K562 (cell line): ENCODE results near the gene ENTREP3. TPM values are rescaled to one million over a fixed set of nuclear protein-coding genes. Genes with fewer than 3 reads are reported as not detected.

Experiments used
- ATAC-seq: fragments of 200-7000 bp; cut with Tn5 transposase; 3 replicates; pipeline ENCODE4 v1.9.1; 2020; ENCODE audit warnings: moderate library complexity
- BruUV-seq: library from RNA; stranded (reverse); fragments of 400-500 nt; replicated peaks from 2 replicates; lab custom pipeline; 2021; lab: Mats Ljungman, UMichigan
- CTCF ChIA-PET: fragments of 300-600 bp; formaldehyde crosslinking; extraction: SDS; loops from one replicate; lab custom pipeline; 2021; ENCODE audit warnings: low intra/inter-chr PET ratio; lab: Yijun Ruan, JAX
- POLR2A ChIA-PET: fragments of 300-600, 350-650 bp; sonication (Branson Sonifier 250); formaldehyde crosslinking; extraction: SDS; loops from one replicate; lab custom pipeline; 2021; ENCODE audit warnings: antibody characterized with exemption, inconsistent platforms; lab: Yijun Ruan, JAX
- DNase-seq, 4 experiments: peaks; one replicate each; pipeline versions ENCODE4 v3.0.0 to v3.0.0-alpha.2; 2011 to 2018; ENCODE audit warnings: low spot score in 3 of 4, mixed read lengths in 3 of 4; ENCODE audit errors: extremely low read depth in 1 of 4
- FAIRE-seq: peaks from 2 replicates; lab custom pipeline; 2011; peaks lifted over from hg19 to GRCh38; lab: Jason Lieb, UNC
- H2AFZ ChIP-seq: 2 replicates; pipeline ENCODE4 v1.6.0; 2011; ENCODE audit warnings: low read depth, low read length, control low read depth, inconsistent platforms
- H3K27ac ChIP-seq: fragments of 200-600 bp; 3 replicates; pipeline ENCODE4 v1.8.0; 2011; ENCODE audit warnings: low read depth, mild to moderate bottlenecking, control low read depth, inconsistent platforms, low read length, moderate library complexity, mixed read lengths; ENCODE audit errors: extremely low read depth
- H3K27me3 ChIP-seq, 2 experiments: fragments of 300-600 bp in 1 of 2; 2 replicates in 1 of 2; 3 replicates in 1 of 2; pipeline versions ENCODE4 v1.6.0 to v1.8.0; 2011; ENCODE audit warnings: inconsistent platforms in 2 of 2, low read length in 2 of 2, mild to moderate bottlenecking in 1 of 2, mixed read lengths in 1 of 2, moderate library complexity in 1 of 2; ENCODE audit not compliant: control insufficient read depth in 2 of 2, insufficient read depth in 2 of 2
- H3K36me3 ChIP-seq: fragments of 300-600 bp; 3 replicates; pipeline ENCODE4 v1.8.0; 2011; ENCODE audit warnings: mild to moderate bottlenecking, low read length, inconsistent platforms; ENCODE audit not compliant: control insufficient read depth, insufficient read depth
- H3K4me1 ChIP-seq, 2 experiments: fragments of 200-600 bp in 1 of 2; replicated peaks in 1 of 2; 2 replicates in 1 of 2; 3 replicates in 1 of 2; pipeline versions ENCODE4 v1.5.1 to v1.8.0; 2011; ENCODE audit warnings: inconsistent platforms in 2 of 2, low read length in 2 of 2, mild to moderate bottlenecking in 1 of 2, mixed read lengths in 1 of 2, moderate library complexity in 1 of 2; ENCODE audit not compliant: control insufficient read depth in 2 of 2, insufficient read depth in 2 of 2
- H3K4me2 ChIP-seq: 2 replicates; pipeline ENCODE4 v1.6.1; 2011; ENCODE audit warnings: low read length, control low read depth, inconsistent platforms, mixed read lengths; ENCODE audit not compliant: insufficient read depth
- H3K4me3 ChIP-seq: fragments of 200-600 bp; sonication (generic), shearing (Covaris generic); 2 replicates; pipeline ENCODE4 v1.5.1; 2016; ENCODE audit warnings: control low read depth, inconsistent platforms
- H3K79me2 ChIP-seq: fragments of 200-600 bp; 3 replicates; pipeline ENCODE4 v1.8.0; 2011; ENCODE audit warnings: low read length, inconsistent platforms; ENCODE audit not compliant: control insufficient read depth, insufficient read depth
- H3K9ac ChIP-seq, 2 experiments: 2 replicates each; pipeline versions ENCODE4 v1.6.0 to v1.6.1; 2011; ENCODE audit warnings: low read depth in 2 of 2, low read length in 2 of 2, control low read depth in 1 of 2, inconsistent platforms in 1 of 2, mild to moderate bottlenecking in 1 of 2, mixed read lengths in 1 of 2; ENCODE audit not compliant: insufficient read depth in 1 of 2
- H3K9me1 ChIP-seq: one replicate; pipeline ENCODE4 v1.6.0; 2011; ENCODE audit warnings: inconsistent platforms, mild to moderate bottlenecking, low read length, moderate library complexity; ENCODE audit not compliant: control insufficient read depth, insufficient read depth
- H3K9me3 ChIP-seq: replicated peaks from 2 replicates; pipeline ENCODE4 v1.5.1; 2011; ENCODE audit warnings: low read depth, low read length, inconsistent platforms; ENCODE audit not compliant: control insufficient read depth, insufficient read depth
- H4K20me1 ChIP-seq: replicated peaks from 2 replicates; pipeline ENCODE4 v1.6.1; 2011; ENCODE audit warnings: low read length, inconsistent platforms, mixed read lengths; ENCODE audit not compliant: control insufficient read depth, insufficient read depth
- ARID2 ChIP-seq: fragments of 450-650 bp; IDR thresholded peaks from 2 replicates; pipeline ENCODE4 v1.6.1; 2017; ENCODE audit warnings: antibody characterized with exemption, mild to moderate bottlenecking
- ATF1 ChIP-seq, 2 experiments: fragments of 450-650 bp in 1 of 2; IDR thresholded peaks; 2 replicates each; pipeline ENCODE4 v1.6.1; 2016; ENCODE audit warnings: missing compliant biosample characterization in 1 of 2, missing genetic modification characterization in 1 of 2
- CREM ChIP-seq: IDR thresholded peaks from 2 replicates; pipeline ENCODE4 v1.6.1; 2014; ENCODE audit warnings: antibody characterized with exemption, low read depth
- CTCFL ChIP-seq: IDR thresholded peaks from 2 replicates; pipeline ENCODE4 v1.6.1; 2011; ENCODE audit warnings: borderline replicate concordance, low read depth, mild to moderate bottlenecking, moderate library complexity, low read length; ENCODE audit not compliant: insufficient read depth, poor library complexity, severe bottlenecking
- GATAD2A ChIP-seq: fragments of 450-650 bp; IDR thresholded peaks from 2 replicates; pipeline ENCODE4 v1.6.1; 2017
- HIVEP1 ChIP-seq: fragments of 250-450 bp; sonication (Bioruptor Pico); IDR thresholded peaks from 2 replicates; pipeline ENCODE4 v1.4.0; 2020; ENCODE audit warnings: mild to moderate bottlenecking
- HNRNPL ChIP-seq: fragments of 200-400 bp; formaldehyde crosslinking; IDR thresholded peaks from 2 replicates; pipeline ENCODE4 v1.6.1; 2017; ENCODE audit warnings: low read depth, mild to moderate bottlenecking, low read length
- JUNB ChIP-seq: fragments of 450-650 bp; formaldehyde crosslinking; conservative IDR thresholded peaks from 2 replicates; pipeline ENCODE4 v1.4.0; 2020; ENCODE audit warnings: mild to moderate bottlenecking
- MBD1 ChIP-seq: fragments of 250-450 bp; sonication (Bioruptor Pico); IDR thresholded peaks from 2 replicates; pipeline ENCODE4 v1.8.0; 2022; ENCODE audit warnings: inconsistent platforms
- NR2F6 ChIP-seq: fragments of 450-650 bp; formaldehyde crosslinking; IDR thresholded peaks from 2 replicates; pipeline ENCODE4 v1.4.0; 2020; ENCODE audit warnings: mild to moderate bottlenecking
- NRF1 ChIP-seq, 2 experiments: fragments of 450-650 bp; IDR thresholded peaks in 1 of 2; conservative IDR thresholded peaks in 1 of 2; 2 replicates each; pipeline ENCODE4 v1.6.1; 2014; ENCODE audit warnings: mild to moderate bottlenecking in 2 of 2
- PRMT5 ChIP-seq: sonication (generic); formaldehyde crosslinking; IDR thresholded peaks from 2 replicates; pipeline ENCODE4 v1.5.0; 2020; ENCODE audit warnings: missing genetic modification reagents
- RBBP5 ChIP-seq: fragments of 200-600 bp; sonication (generic); IDR thresholded peaks from 2 replicates; pipeline ENCODE4 v1.6.1; 2012; ENCODE audit warnings: borderline replicate concordance, mild to moderate bottlenecking, low read length, control low read depth, inconsistent platforms; ENCODE audit not compliant: insufficient read depth, poor library complexity, severe bottlenecking
- SIRT6 ChIP-seq: IDR thresholded peaks from one replicate; pipeline ENCODE4 v1.6.1; 2012; ENCODE audit warnings: low read depth, mild to moderate bottlenecking, control low read depth, inconsistent platforms, low read length, moderate library complexity
- SMARCE1 ChIP-seq: fragments of 450-650 bp; IDR thresholded peaks from 2 replicates; pipeline ENCODE4 v1.7.1; 2016; ENCODE audit warnings: mild to moderate bottlenecking
- STAG1 ChIP-seq: sonication (generic); formaldehyde crosslinking; IDR thresholded peaks from 2 replicates; pipeline ENCODE4 v1.5.0; 2020; ENCODE audit warnings: missing genetic modification reagents, borderline replicate concordance
- TAF9B ChIP-seq: fragments of 450-650 bp; IDR thresholded peaks from 2 replicates; pipeline ENCODE4 v1.6.1; 2018; ENCODE audit warnings: mild to moderate bottlenecking; ENCODE audit not compliant: partially characterized antibody
- ZNF764 ChIP-seq: fragments of 250-450 bp; sonication (Bioruptor Pico); IDR thresholded peaks from 2 replicates; pipeline ENCODE4 v1.4.0; 2020; ENCODE audit warnings: low read depth, mild to moderate bottlenecking, moderate library complexity
- WGBS: fragments of 100-300 bp; shearing (Covaris generic); methylation state at CpG from one replicate; pipeline ENCODE4 v1.1.6; 2016; ENCODE audit warnings: low coverage, mixed read lengths; ENCODE audit not compliant: insufficient coverage; ENCODE audit errors: missing lambda C conversion rate; 5-methylcytosine and 5-hydroxymethylcytosine counted together
- in situ Hi-C: fragments of 300-500 bp; cut with MboI; formaldehyde crosslinking; loops from 4 replicates; pipeline ENCODE4 v1.15.0; 2018; ENCODE audit warnings: inconsistent platforms, mixed read lengths
- intact Hi-C: fragments of 100-400 bp; cut with micrococcal nuclease; formaldehyde crosslinking; loops from 2 replicates; pipeline ENCODE4 v1.14.2; 2022
- polyA plus RNA-seq, 8 experiments: library from polyadenylated mRNA; depleted of rRNA in 4 of 8; stranded (reverse) in 5 of 8; unstranded in 3 of 8; fragments of >200 nt; fragmentation: Nextera tagmentation in 2 of 8; fragmentation: Illumina TruSeq in 1 of 8; extraction: Ambion mirVana in 2 of 8; extraction: Trizol in 1 of 8; gene quantifications; 2 replicates each; pipeline versions ENCODE4 v1.2.1 to v1.2.3, GENCODE V29; 2011 to 2014; ENCODE audit warnings: inconsistent platforms in 1 of 8, missing spikeins in 1 of 8
- total RNA-seq, 7 experiments: library from RNA; depleted of rRNA in 6 of 7; stranded (reverse); fragments of >200 nt in 6 of 7; fragmentation: Illumina TruSeq in 2 of 7; extraction: Trizol in 2 of 7; gene quantifications; 2 replicates each; pipeline versions ENCODE4 v1.2.1 to v1.2.3, GENCODE V29; 2011 to 2021; ENCODE audit warnings: low replicate concordance in 1 of 7

ENTREP3 gene
- total and polyA plus RNA-seq, 9 of the 15 experiments (the other 6 are each of a cell fraction or from before 2014, with no cell fraction given), result 1.9 to 41.8 (median 5.9) TPM

- TF ChIP-seq ZNF764 (CRISPR knock-in tag) (no peak), MBD1 (no peak), NR2F6 (CRISPR knock-in tag) (0 out of 2 replicates have a peak, but pooled peaks have one; percentile 8), RBBP5 (peak; percentile 16), HNRNPL (no peak), NRF1 (conservative IDR thresholded peaks at IDR 0.05 in 1 of 2, IDR thresholded peaks at IDR 0.05 in 1 of 2) (no peak), JUNB (CRISPR knock-in tag) (no peak), GATAD2A (no peak)
These were observed 28.4 kb downstream of the ENTREP3 start (continued) for GRCh38 chr1:155226910-155227260.

- FAIRE-seq (peak; percentile 84), DNase-seq (peak; percentile 69 to 91 (median 74)), ATAC-seq (peak; percentile 79)
- H3K9me3 ChIP-seq, result no peaks in the 10 kb centered on the region
- H3K4me1 ChIP-seq, result peaks cover 30 to 48% of the 10 kb centered on the region in 2 experiments
- no peaks in the 10 kb centered on the region for H3K9me1 ChIP-seq
- H3K27me3 ChIP-seq, result no peaks in the 10 kb centered on the region
- ChIA-PET POLR2A (interaction anchor here (0.6 to 1.9 kb wide), 5 partner anchors 19 to 240 kb away, joined by 3 to 7 read pairs (median 4); no protein-coding TSS in a partner anchor), CTCF (interaction anchor here (0.9 to 3.2 kb wide), 4 partner anchors 15 to 50 kb away, joined by 3 to 31 read pairs (median 10); partner anchors contain the start of genes MTX1 and THBS3)
- H3K27ac ChIP-seq, result peak overlapping the region; percentile 86
- 0% methylated on average over 7 of the region's 7 CpGs for WGBS
- no peaks in the 10 kb centered on the region; the same call in 2 of the 3 replicates for H3K36me3 ChIP-seq
- peaks cover 27% of the 10 kb centered on the region for H3K79me2 ChIP-seq
- H4K20me1 ChIP-seq, result no peaks in the 10 kb centered on the region
- peak overlapping the region; percentile 83 to 96 for H3K9ac ChIP-seq
- BruUV-seq, result no TSS peak
- intact Hi-C loops, result loop anchor here (1.0 kb wide), 2 partner anchors 19 to 50 kb away; partner anchors contain the start of gene THBS3
- peak overlapping the region; percentile 51 for H2AFZ ChIP-seq
- peak overlapping the region; percentile 51 for H3K4me3 ChIP-seq
- H3K4me2 ChIP-seq, result peak overlapping the region; percentile 81
- in situ Hi-C loops, result no loop called here
- TF ChIP-seq TAF9B, result no peak
- TF ChIP-seq STAG1 (CRISPR knock-in tag), result 0 out of 2 replicates have a peak, but pooled peaks have one; percentile 19
- TF ChIP-seq HIVEP1 (CRISPR knock-in tag), result no peak
- TF ChIP-seq PRMT5 (CRISPR knock-in tag), result no peak
- TF ChIP-seq ATF1 (CRISPR knock-in tag; IDR thresholded peaks at IDR 0.05), result no peak
- no peak for TF ChIP-seq ATF1 (tag; IDR thresholded peaks at IDR 0.05)
- TF ChIP-seq SIRT6, result no peak
- TF ChIP-seq CTCFL, result peak; percentile 78
- peak; percentile 14; the same call in 1 of the 2 replicates for TF ChIP-seq SMARCE1
- peak; percentile 58 for TF ChIP-seq ARID2
- TF ChIP-seq CREM, result peak; percentile 50
These were observed 28.9 kb downstream of the ENTREP3 start for GRCh38 chr1:155226188-155226909.
